Nephron progenitor cell (in vitro differentiated cells): Measurements from ENCODE around the gene CLDN19.

Experiments used
- DNase-seq: peaks from one replicate; pipeline ENCODE4 v3.0.0; 2021
- H3K27ac Mint-ChIP-seq: 2 replicates; pipeline ENCODE4 v1.8.0; 2021; ENCODE audit warnings: mild to moderate bottlenecking, moderate library complexity, mixed read lengths
- H3K27me3 Mint-ChIP-seq: 2 replicates; pipeline ENCODE4 v1.8.0; 2021; ENCODE audit warnings: mild to moderate bottlenecking, low read depth, mixed read lengths; ENCODE audit not compliant: poor library complexity
- H3K36me3 Mint-ChIP-seq: 2 replicates; pipeline ENCODE4 v1.8.0; 2021; ENCODE audit warnings: low read depth, mixed read lengths
- H3K4me1 Mint-ChIP-seq: 2 replicates; pipeline ENCODE4 v1.8.0; 2021; ENCODE audit warnings: mixed read lengths
- H3K4me3 Mint-ChIP-seq: 2 replicates; pipeline ENCODE4 v1.8.0; 2021; ENCODE audit warnings: mild to moderate bottlenecking, moderate library complexity, mixed read lengths
- H3K9me3 Mint-ChIP-seq: 2 replicates; pipeline ENCODE4 v1.8.0; 2021; ENCODE audit warnings: mild to moderate bottlenecking, moderate library complexity, mixed read lengths
- CTCF ChIP-seq: fragments of 200-600 bp; sonication (generic); IDR thresholded peaks from 2 replicates; pipeline ENCODE4 v1.5.0; 2021; ENCODE audit warnings: antibody characterized with exemption

Gene CLDN19

GRCh38 chr1:42739753-42740700, at the start of gene CLDN19:
Gene CLDN19, minus strand, starts transcription at chr1:42740236. Its CDS starts 173 bp downstream, at chr1:42740063.
- H3K27me3 Mint-ChIP-seq, result no peaks in the 10 kb centered on the region
- H3K36me3 Mint-ChIP-seq, result peaks cover under 1% of the 10 kb centered on the region
- no peak for TF ChIP-seq CTCF
- peaks cover 53% of the 10 kb centered on the region for H3K4me1 Mint-ChIP-seq
- peak; percentile 59 for DNase-seq
- no peak within 1 kb of the TSS for H3K27ac Mint-ChIP-seq
- no peaks in the 10 kb centered on the region for H3K9me3 Mint-ChIP-seq
- peak within 1 kb of the TSS; percentile 58 for H3K4me3 Mint-ChIP-seq

GRCh38 chr1:42788021-42788420, 48.0 kb upstream of the CLDN19 start:
- no peak for DNase-seq
- no peaks in the 10 kb centered on the region for H3K9me3 Mint-ChIP-seq
- peaks cover 10% of the 10 kb centered on the region for H3K4me1 Mint-ChIP-seq
- no peaks in the 10 kb centered on the region for H3K27me3 Mint-ChIP-seq
- TF ChIP-seq CTCF, result no peak
- no peak overlapping the region for H3K4me3 Mint-ChIP-seq
- peak overlapping the region; percentile 45 for H3K27ac Mint-ChIP-seq
- peaks cover 17% of the 10 kb centered on the region for H3K36me3 Mint-ChIP-seq

GRCh38 chr1:42786097-42786496, 46.1 kb upstream of the CLDN19 start:
- TF ChIP-seq CTCF, result no peak
- peak overlapping the region; percentile 86 for H3K27ac Mint-ChIP-seq
- H3K4me1 Mint-ChIP-seq, result peaks cover 10% of the 10 kb centered on the region
- H3K9me3 Mint-ChIP-seq, result no peaks in the 10 kb centered on the region
- H3K36me3 Mint-ChIP-seq, result peaks cover 28% of the 10 kb centered on the region
- H3K27me3 Mint-ChIP-seq, result no peaks in the 10 kb centered on the region
- no peak overlapping the region for H3K4me3 Mint-ChIP-seq
- no peak for DNase-seq

- Mint-ChIP-seq H3K4me1 (peaks cover 10% of the 10 kb centered on the region), H3K4me3 (no peak within 1 kb of the TSS), H3K27me3 (no peaks in the 10 kb centered on the region), H3K36me3 (peaks cover 38% of the 10 kb centered on the region), H3K27ac (peak within 1 kb of the TSS; percentile 86), H3K9me3 (no peaks in the 10 kb centered on the region)
- no peak for DNase-seq
- no peak for TF ChIP-seq CTCF
These were observed 45.1 kb upstream of the CLDN19 start, which contains the start of gene TMEM269 for GRCh38 chr1:42784946-42785693. Gene TMEM269, plus strand, starts transcription at chr1:42784991. Its CDS starts 4,903 bp downstream, at chr1:42789894.

GRCh38 chr1:42784547-42784945, 44.5 kb upstream of the CLDN19 start:
- no peaks in the 10 kb centered on the region for H3K27me3 Mint-ChIP-seq
- H3K27ac Mint-ChIP-seq, result peak overlapping the region; percentile 83
- no peak for TF ChIP-seq CTCF
- H3K36me3 Mint-ChIP-seq, result peaks cover 44% of the 10 kb centered on the region
- no peak overlapping the region for H3K4me3 Mint-ChIP-seq
- peaks cover 10% of the 10 kb centered on the region for H3K4me1 Mint-ChIP-seq
- no peak for DNase-seq
- no peaks in the 10 kb centered on the region for H3K9me3 Mint-ChIP-seq
